GM23338 (cell line): Measurements from ENCODE around the gene ARID1B. TPM values are rescaled to one million over a fixed set of nuclear protein-coding genes. Genes with fewer than 3 reads are reported as not detected.

ENCODE experiments used
- ATAC-seq: fragments of 200-7000 bp; cut with Tn5 transposase; 3 replicates; pipeline ENCODE4 v1.9.1; 2020
- DNase-seq: peaks from one replicate; pipeline ENCODE4 v3.0.0-alpha.2; 2015; ENCODE audit warnings: low spot score
- H2AFZ ChIP-seq: fragments of 200-600 bp; sonication (generic); 2 replicates; pipeline ENCODE4 v1.8.0; 2016; ENCODE audit warnings: antibody characterized with exemption, mild to moderate bottlenecking, moderate library complexity
- H3F3A ChIP-seq: fragments of 200-600 bp; sonication (generic); replicated peaks from 2 replicates; pipeline ENCODE4 v1.8.0; 2017; ENCODE audit warnings: antibody characterized with exemption, mixed run types, low read depth
- H3K27ac ChIP-seq: fragments of 200-600 bp; sonication (generic); 2 replicates; pipeline ENCODE4 v1.6.1; 2016; ENCODE audit warnings: low read depth
- H3K27me3 ChIP-seq: fragments of 200-600 bp; sonication (generic); 2 replicates; pipeline ENCODE4 v1.8.0; 2016; ENCODE audit warnings: mild to moderate bottlenecking, mixed run types, moderate library complexity; ENCODE audit not compliant: insufficient read depth
- H3K36me3 ChIP-seq: fragments of 200-600 bp; sonication (generic); 2 replicates; pipeline ENCODE4 v1.8.0; 2016; ENCODE audit warnings: mild to moderate bottlenecking; ENCODE audit not compliant: insufficient read depth
- H3K4me1 ChIP-seq: fragments of 200-600 bp; sonication (generic); 2 replicates; pipeline ENCODE4 v1.8.0; 2016; ENCODE audit warnings: mild to moderate bottlenecking, moderate library complexity; ENCODE audit not compliant: insufficient read depth
- H3K4me2 ChIP-seq: fragments of 200-600 bp; sonication (generic); 2 replicates; pipeline ENCODE4 v1.7.1; 2017; ENCODE audit warnings: mixed run types
- H3K4me3 ChIP-seq: fragments of 200-600 bp; sonication (generic); 2 replicates; pipeline ENCODE4 v1.6.1; 2016; ENCODE audit warnings: mixed run types
- H3K79me2 ChIP-seq: fragments of 200-600 bp; sonication (generic); replicated peaks from 2 replicates; pipeline ENCODE4 v1.8.0; 2017; ENCODE audit warnings: mild to moderate bottlenecking; ENCODE audit not compliant: insufficient read depth
- H3K9me2 ChIP-seq: fragments of 200-600 bp; sonication (generic); 2 replicates; pipeline ENCODE4 v1.8.0; 2017; ENCODE audit not compliant: insufficient read depth
- H4K20me1 ChIP-seq: fragments of 200-600 bp; sonication (generic); replicated peaks from 2 replicates; pipeline ENCODE4 v1.8.0; 2017; ENCODE audit warnings: mild to moderate bottlenecking; ENCODE audit not compliant: insufficient read depth
- H3K27ac Mint-ChIP-seq: 2 replicates; pipeline ENCODE4 v1.8.0; 2020; ENCODE audit warnings: inconsistent platforms, mild to moderate bottlenecking, moderate library complexity, mixed read lengths
- H3K27me3 Mint-ChIP-seq: 3 replicates; pipeline ENCODE4 v1.8.0; 2022; ENCODE audit warnings: low read depth, mild to moderate bottlenecking, moderate library complexity, mixed read lengths, inconsistent platforms; ENCODE audit not compliant: insufficient read depth, poor library complexity
- H3K36me3 Mint-ChIP-seq: 3 replicates; pipeline ENCODE4 v1.8.0; 2021; ENCODE audit warnings: low read depth, mild to moderate bottlenecking, inconsistent platforms, moderate library complexity, mixed read lengths
- H3K4me1 Mint-ChIP-seq: 3 replicates; pipeline ENCODE4 v1.8.0; 2020; ENCODE audit warnings: mild to moderate bottlenecking, inconsistent platforms, mixed read lengths
- H3K4me3 Mint-ChIP-seq: 3 replicates; pipeline ENCODE4 v1.8.0; 2021; ENCODE audit warnings: moderate library complexity, mild to moderate bottlenecking, inconsistent platforms, mixed read lengths
- H3K9me3 Mint-ChIP-seq: 3 replicates; pipeline ENCODE4 v1.8.0; 2020; ENCODE audit warnings: moderate library complexity, mild to moderate bottlenecking, inconsistent platforms, mixed read lengths
- CREB1 ChIP-seq: fragments of 250-450 bp; sonication (Bioruptor Pico); IDR thresholded peaks from 2 replicates; pipeline ENCODE4 v1.5.0; 2020; ENCODE audit warnings: low read depth, mild to moderate bottlenecking, moderate library complexity
- CTCF ChIP-seq, 2 experiments: fragments of 200-600 bp in 1 of 2; sonication (generic) in 1 of 2; conservative IDR thresholded peaks; 2 replicates each; pipeline versions ENCODE4 v1.5.1 to v1.6.1; 2016 to 2017; ENCODE audit warnings: antibody characterized with exemption in 2 of 2, low read depth in 2 of 2, mild to moderate bottlenecking in 2 of 2, moderate library complexity in 1 of 2
- EZH2 ChIP-seq: fragments of 200-600 bp; sonication (generic); IDR thresholded peaks from one replicate; pipeline ENCODE4 v1.8.0; 2017; ENCODE audit warnings: antibody characterized with exemption, mild to moderate bottlenecking, low read depth; ENCODE audit not compliant: unreplicated experiment
- EZH2phosphoT487 ChIP-seq: fragments of 200-600 bp; sonication (generic); IDR thresholded peaks from one replicate; pipeline ENCODE4 v1.8.1; 2018; ENCODE audit warnings: antibody characterized with exemption; ENCODE audit not compliant: unreplicated experiment
- JUNB ChIP-seq: IDR thresholded peaks from one replicate; pipeline ENCODE4 v1.6.1; 2016; ENCODE audit warnings: antibody characterized with exemption; ENCODE audit not compliant: unreplicated experiment
- POLR2AphosphoS5 ChIP-seq: IDR thresholded peaks from 2 replicates; pipeline ENCODE4 v1.6.1; 2016; ENCODE audit warnings: antibody characterized with exemption, low read depth
- REST ChIP-seq: IDR thresholded peaks from one replicate; pipeline ENCODE4 v1.6.1; 2018; ENCODE audit warnings: antibody characterized with exemption; ENCODE audit not compliant: unreplicated experiment
- STAT1 ChIP-seq: IDR thresholded peaks from one replicate; pipeline ENCODE4 v1.6.1; 2016; ENCODE audit warnings: antibody characterized with exemption; ENCODE audit not compliant: unreplicated experiment
- ZNF331 ChIP-seq: fragments of 250-450 bp; sonication (Bioruptor Pico); IDR thresholded peaks from 2 replicates; pipeline ENCODE4 v1.5.0; 2020; ENCODE audit warnings: low read depth, mild to moderate bottlenecking, moderate library complexity
- ZNF462 ChIP-seq: fragments of 250-450 bp; sonication (Bioruptor Pico); IDR thresholded peaks from 2 replicates; pipeline ENCODE4 v1.5.0; 2020; ENCODE audit warnings: mild to moderate bottlenecking, moderate library complexity
- polyA plus RNA-seq: library from polyadenylated mRNA; unstranded; fragments of >200 nt; fragmentation: Nextera tagmentation; extraction: Ambion mirVana; gene quantifications from 2 replicates; pipeline ENCODE4 v1.2.1, GENCODE V29; 2016
- total RNA-seq: library from RNA; depleted of rRNA; stranded (reverse); fragments of >200 nt; shearing (Covaris generic); gene quantifications from 2 replicates; pipeline ENCODE4 v1.2.3, GENCODE V29; 2014

Gene ARID1B
- total and polyA plus RNA-seq, 2 experiments from 2014 or later = 59.3 to 72.2 TPM

- TF ChIP-seq CTCF (conservative IDR thresholded peaks at IDR 0.05; ENCODE audit: low read depth in 2 of 2) = no peak
These were observed 45.8 kb upstream of the ARID1B start (continued) for GRCh38 chr6:156731396-156731795.

GRCh38 chr6:156735751-156736150 is 41.4 kb upstream of the ARID1B start:
- H3F3A ChIP-seq = no peaks in the 10 kb centered on the region
- no peaks in the 10 kb centered on the region for H3K79me2 ChIP-seq
- DNase-seq = no peak
- H3K9me2 ChIP-seq = no peaks in the 10 kb centered on the region
- no peak overlapping the region for H3K4me3 Mint-ChIP-seq
- no peak overlapping the region for H3K4me3 ChIP-seq
- no peak for ATAC-seq
- H3K27ac ChIP-seq = no peak overlapping the region
- no peak overlapping the region for H2AFZ ChIP-seq
- H3K27ac Mint-ChIP-seq = no peak overlapping the region
- no peaks in the 10 kb centered on the region for H3K4me1 Mint-ChIP-seq
- H3K9me3 Mint-ChIP-seq = peaks cover 11% of the 10 kb centered on the region
- H3K4me1 ChIP-seq = no peaks in the 10 kb centered on the region
- H3K4me2 ChIP-seq = no peak overlapping the region
- no peaks in the 10 kb centered on the region for H3K27me3 ChIP-seq
- H4K20me1 ChIP-seq = no peaks in the 10 kb centered on the region
- H3K36me3 Mint-ChIP-seq = peaks cover 4% of the 10 kb centered on the region
- peaks cover 2% of the 10 kb centered on the region for H3K27me3 Mint-ChIP-seq
- H3K36me3 ChIP-seq = peaks cover 8% of the 10 kb centered on the region; the same call in 1 of the 2 replicates
- no peak for TF ChIP-seq EZH2phosphoT487
- no peak for TF ChIP-seq POLR2AphosphoS5
- TF ChIP-seq EZH2 = no peak
- no peak for TF ChIP-seq REST
- TF ChIP-seq ZNF462 (CRISPR knock-in tag) = no peak
- TF ChIP-seq ZNF331 (CRISPR knock-in tag) = no peak
- TF ChIP-seq STAT1 = no peak
- no peak for TF ChIP-seq JUNB
- no peak for TF ChIP-seq CREB1 (CRISPR knock-in tag)
- TF ChIP-seq CTCF (conservative IDR thresholded peaks at IDR 0.05; ENCODE audit: low read depth in 2 of 2) = no peak
